ENCODE results near the gene MS4A2.

DNA sequence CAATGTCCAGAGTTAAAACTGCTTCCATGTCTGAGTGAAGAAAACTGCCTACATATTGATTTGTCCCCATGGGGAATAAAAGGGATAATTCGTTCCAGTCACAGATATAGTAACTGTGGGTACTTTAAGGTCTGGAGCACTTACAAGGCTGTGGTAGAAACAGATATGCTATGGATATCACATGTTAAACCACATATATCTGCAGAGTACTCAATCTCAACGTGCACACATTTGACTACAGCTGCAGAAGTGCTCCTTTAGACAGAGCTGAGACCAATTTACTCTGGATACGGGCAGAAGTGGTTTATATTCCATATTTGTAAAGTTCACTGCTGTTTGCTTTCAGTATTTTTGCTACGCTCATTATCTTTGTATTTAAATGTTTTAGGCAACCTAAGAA, 9.7 kb upstream of the MS4A2 start:
- TF ChIP-seq, protein P1, sequence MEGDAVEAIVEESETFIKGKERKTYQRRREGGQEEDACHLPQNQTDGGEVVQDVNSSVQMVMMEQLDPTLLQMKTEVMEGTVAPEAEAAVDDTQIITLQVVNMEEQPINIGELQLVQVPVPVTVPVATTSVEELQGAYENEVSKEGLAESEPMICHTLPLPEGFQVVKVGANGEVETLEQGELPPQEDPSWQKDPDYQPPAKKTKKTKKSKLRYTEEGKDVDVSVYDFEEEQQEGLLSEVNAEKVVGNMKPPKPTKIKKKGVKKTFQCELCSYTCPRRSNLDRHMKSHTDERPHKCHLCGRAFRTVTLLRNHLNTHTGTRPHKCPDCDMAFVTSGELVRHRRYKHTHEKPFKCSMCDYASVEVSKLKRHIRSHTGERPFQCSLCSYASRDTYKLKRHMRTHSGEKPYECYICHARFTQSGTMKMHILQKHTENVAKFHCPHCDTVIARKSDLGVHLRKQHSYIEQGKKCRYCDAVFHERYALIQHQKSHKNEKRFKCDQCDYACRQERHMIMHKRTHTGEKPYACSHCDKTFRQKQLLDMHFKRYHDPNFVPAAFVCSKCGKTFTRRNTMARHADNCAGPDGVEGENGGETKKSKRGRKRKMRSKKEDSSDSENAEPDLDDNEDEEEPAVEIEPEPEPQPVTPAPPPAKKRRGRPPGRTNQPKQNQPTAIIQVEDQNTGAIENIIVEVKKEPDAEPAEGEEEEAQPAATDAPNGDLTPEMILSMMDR (conservative IDR thresholded peaks at IDR 0.05), result no peak
- TF ChIP-seq ZFX (IDR thresholded peaks at IDR 0.05), result no peak

All from C4-2B (cell line).